Tibial nerve (tissue), 4 donors: ENCODE measurements around the gene YIF1A. TPM values are rescaled to one million over a fixed set of nuclear protein-coding genes. Genes with fewer than 3 reads are reported as not detected.

Source experiments
- DNase-seq, 2 donors: peaks; one replicate each; pipeline ENCODE4 v3.0.0-alpha.2; 2019; ENCODE audit warnings: low spot score in 2 of 2
- H3K27ac ChIP-seq, 4 donors: fragments of 200-600 bp; sonication (generic) in 3 of 4; one replicate each; pipeline ENCODE4 v1.5.1; 2017 to 2019; ENCODE audit warnings: mild to moderate bottlenecking in 1 of 4
- H3K27me3 ChIP-seq, 2 donors: fragments of 200-600 bp; sonication (generic) in 1 of 2; one replicate each; pipeline versions ENCODE4 v1.5.1 to v1.6.0; 2017 to 2019
- H3K36me3 ChIP-seq, 3 donors: fragments of 200-600 bp; sonication (generic); one replicate each; pipeline ENCODE4 v1.5.1; 2018 to 2019
- H3K4me1 ChIP-seq, 4 donors: fragments of 200-600 bp; sonication (generic) in 3 of 4; one replicate each; pipeline ENCODE4 v1.5.1; 2017 to 2019
- H3K4me3 ChIP-seq, 4 donors: fragments of 200-600 bp; sonication (generic) in 3 of 4; one replicate each; pipeline ENCODE4 v1.5.1; 2017 to 2019; ENCODE audit warnings: mild to moderate bottlenecking in 1 of 4, moderate library complexity in 1 of 4
- H3K9me3 ChIP-seq, 4 donors: fragments of 200-600 bp; sonication (generic) in 3 of 4; one replicate each; pipeline ENCODE4 v1.5.1; 2017 to 2019
- EP300 ChIP-seq, 2 donors: sonication (generic); formaldehyde crosslinking; IDR thresholded peaks; one replicate each; pipeline ENCODE4 v1.6.1; 2017; ENCODE audit warnings: antibody characterized with exemption in 2 of 2, mild to moderate bottlenecking in 1 of 2
- POLR2A ChIP-seq, 2 donors: fragments of 450-650 bp; IDR thresholded peaks; one replicate each; pipeline ENCODE4 v1.6.1; 2017; ENCODE audit warnings: antibody characterized with exemption in 2 of 2, mild to moderate bottlenecking in 2 of 2, moderate library complexity in 2 of 2
- WGBS, 2 donors: methylation state at CpG; one replicate each; pipeline ENCODE4 v1.1.5; 2018; 5-methylcytosine and 5-hydroxymethylcytosine counted together
- total RNA-seq, 4 donors: library from RNA; depleted of rRNA; stranded (reverse); fragments of >200 nt; gene quantifications; one replicate each; pipeline ENCODE4 v1.1.0, GENCODE V29; 2016
- TF ChIP-seq, protein P1 (sequence below), 5 experiments: fragments of 200-600 bp in 3 of 5; fragments of 450-650 bp in 2 of 5; sonication (generic) in 3 of 5; IDR thresholded peaks; one replicate each; pipeline ENCODE4 v1.5.1; 2016 to 2019; ENCODE audit warnings: antibody characterized with exemption in 5 of 5, mild to moderate bottlenecking in 3 of 5, moderate library complexity in 2 of 5

Gene YIF1A
- total RNA-seq, 4 donors from 2014 or later: 76.0 to 143 (median 90.6) TPM

DNA sequence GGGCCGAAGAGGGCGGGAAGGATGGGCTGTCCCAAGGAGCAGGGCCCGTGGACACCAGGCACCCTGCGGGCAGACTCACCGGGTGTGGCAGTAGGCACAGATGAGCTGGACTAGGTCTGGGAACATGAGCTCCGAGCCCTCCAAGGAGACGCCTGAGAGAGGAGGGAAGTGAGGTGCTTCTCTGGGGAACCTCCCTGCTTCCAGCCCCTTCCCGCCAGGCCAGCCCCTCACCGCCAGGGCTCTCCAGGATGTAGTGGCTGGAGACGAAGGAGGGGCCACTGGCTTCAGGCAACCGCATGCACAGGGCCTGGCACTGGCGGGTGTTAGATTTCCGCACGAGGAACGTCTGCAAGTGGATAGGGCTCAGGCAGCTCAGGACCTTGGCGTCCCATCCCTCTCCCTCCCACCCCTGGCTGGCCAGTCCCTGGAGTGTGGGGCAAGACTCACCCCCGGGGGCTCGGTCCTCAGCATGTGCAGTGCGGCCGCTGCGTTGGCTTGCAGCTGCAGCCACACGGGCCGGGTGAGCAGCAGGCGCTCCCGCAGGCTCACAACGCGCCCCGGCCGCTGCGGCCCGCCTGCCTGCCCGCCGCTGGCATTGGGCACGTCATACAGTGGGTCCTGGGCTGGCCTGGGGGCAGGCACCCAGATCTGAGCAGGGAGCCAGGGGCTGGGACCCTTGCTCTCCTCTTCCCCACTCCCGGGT lies 46.7 kb upstream of the YIF1A start:
- H3K4me1 ChIP-seq: peaks cover 0 to 30% (median 24%) of the 10 kb centered on the region in 4 donors
- H3K36me3 ChIP-seq: peaks cover 0 to 71% (median 15%) of the 10 kb centered on the region in 3 donors
- H3K27ac ChIP-seq: peak overlapping the region in 3 of 4 donors; percentile 69 to 78 (median 76)
- no peak for DNase-seq
- H3K4me3 ChIP-seq: peak overlapping the region; percentile 32 to 65 (median 56)
- no peaks in the 10 kb centered on the region for H3K9me3 ChIP-seq
- no peaks in the 10 kb centered on the region for H3K27me3 ChIP-seq
- 10 to 12% methylated on average over 24 to 30 of the region's 35 CpGs for WGBS, 2 donors
- no peak for TF ChIP-seq POLR2A (IDR thresholded peaks at IDR 0.05)
- TF ChIP-seq, protein P1, sequence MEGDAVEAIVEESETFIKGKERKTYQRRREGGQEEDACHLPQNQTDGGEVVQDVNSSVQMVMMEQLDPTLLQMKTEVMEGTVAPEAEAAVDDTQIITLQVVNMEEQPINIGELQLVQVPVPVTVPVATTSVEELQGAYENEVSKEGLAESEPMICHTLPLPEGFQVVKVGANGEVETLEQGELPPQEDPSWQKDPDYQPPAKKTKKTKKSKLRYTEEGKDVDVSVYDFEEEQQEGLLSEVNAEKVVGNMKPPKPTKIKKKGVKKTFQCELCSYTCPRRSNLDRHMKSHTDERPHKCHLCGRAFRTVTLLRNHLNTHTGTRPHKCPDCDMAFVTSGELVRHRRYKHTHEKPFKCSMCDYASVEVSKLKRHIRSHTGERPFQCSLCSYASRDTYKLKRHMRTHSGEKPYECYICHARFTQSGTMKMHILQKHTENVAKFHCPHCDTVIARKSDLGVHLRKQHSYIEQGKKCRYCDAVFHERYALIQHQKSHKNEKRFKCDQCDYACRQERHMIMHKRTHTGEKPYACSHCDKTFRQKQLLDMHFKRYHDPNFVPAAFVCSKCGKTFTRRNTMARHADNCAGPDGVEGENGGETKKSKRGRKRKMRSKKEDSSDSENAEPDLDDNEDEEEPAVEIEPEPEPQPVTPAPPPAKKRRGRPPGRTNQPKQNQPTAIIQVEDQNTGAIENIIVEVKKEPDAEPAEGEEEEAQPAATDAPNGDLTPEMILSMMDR (IDR thresholded peaks at IDR 0.05): no peak
- no peak for TF ChIP-seq EP300 (IDR thresholded peaks at IDR 0.05)

DNA sequence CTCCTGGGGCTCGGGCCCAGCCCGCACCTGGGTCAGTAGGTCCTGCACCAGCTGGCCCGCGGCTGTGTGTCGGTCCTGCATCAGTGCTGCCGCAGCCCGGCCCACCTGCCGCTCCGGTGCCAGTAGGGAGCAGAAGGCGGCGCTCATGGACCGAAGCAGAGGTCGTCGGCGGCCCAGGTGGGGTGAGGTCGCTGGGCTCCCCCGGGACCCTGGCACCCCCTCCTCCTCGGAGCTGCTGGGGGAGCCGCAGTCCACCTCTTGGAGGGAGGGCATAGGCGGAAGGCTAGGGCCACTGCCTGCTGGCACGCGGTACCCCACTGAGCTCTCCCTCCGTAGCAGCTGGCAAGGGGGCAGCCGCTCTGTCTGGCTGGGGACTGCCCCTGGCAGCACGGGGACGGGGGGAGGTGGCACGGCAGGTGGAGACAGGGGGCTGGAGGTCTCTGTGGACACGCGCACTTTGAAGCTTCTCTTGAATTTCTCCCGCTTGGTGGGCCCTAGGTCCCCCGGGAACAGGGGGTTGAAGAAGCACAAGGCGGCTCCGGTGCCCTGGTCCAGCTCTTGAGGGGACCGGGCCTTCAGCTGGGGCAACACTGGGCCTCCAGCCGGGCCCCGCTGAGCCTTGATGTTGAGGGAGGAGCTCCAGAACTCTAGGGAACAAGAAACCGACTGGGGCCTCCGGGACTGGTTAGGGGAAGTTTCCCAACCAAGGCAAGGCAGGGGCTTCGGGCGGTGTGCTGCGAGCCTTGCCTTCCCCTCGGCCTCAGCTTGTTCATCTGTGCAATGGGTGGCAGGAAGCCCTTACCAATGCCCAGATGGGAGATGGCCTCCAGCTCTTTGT lies 45.9 kb upstream of the YIF1A start:
- TF ChIP-seq EP300 (IDR thresholded peaks at IDR 0.05) (no peak), POLR2A (IDR thresholded peaks at IDR 0.05) (no peak)
- TF ChIP-seq, protein P1 (IDR thresholded peaks at IDR 0.05): no peak
- H3K4me1 ChIP-seq: peaks cover 0 to 30% (median 24%) of the 10 kb centered on the region in 4 donors
- no peaks in the 10 kb centered on the region for H3K27me3 ChIP-seq
- no peak for DNase-seq
- H3K36me3 ChIP-seq: peaks cover 0 to 62% (median 7%) of the 10 kb centered on the region in 3 donors
- H3K4me3 ChIP-seq: peak overlapping the region in 1 of 4 donors; percentile 64
- peak overlapping the region in 1 of 4 donors; percentile 78 for H3K27ac ChIP-seq
- 67 to 83% methylated on average over 35 to 40 of the region's 42 CpGs for WGBS, 2 donors
- no peaks in the 10 kb centered on the region for H3K9me3 ChIP-seq

DNA sequence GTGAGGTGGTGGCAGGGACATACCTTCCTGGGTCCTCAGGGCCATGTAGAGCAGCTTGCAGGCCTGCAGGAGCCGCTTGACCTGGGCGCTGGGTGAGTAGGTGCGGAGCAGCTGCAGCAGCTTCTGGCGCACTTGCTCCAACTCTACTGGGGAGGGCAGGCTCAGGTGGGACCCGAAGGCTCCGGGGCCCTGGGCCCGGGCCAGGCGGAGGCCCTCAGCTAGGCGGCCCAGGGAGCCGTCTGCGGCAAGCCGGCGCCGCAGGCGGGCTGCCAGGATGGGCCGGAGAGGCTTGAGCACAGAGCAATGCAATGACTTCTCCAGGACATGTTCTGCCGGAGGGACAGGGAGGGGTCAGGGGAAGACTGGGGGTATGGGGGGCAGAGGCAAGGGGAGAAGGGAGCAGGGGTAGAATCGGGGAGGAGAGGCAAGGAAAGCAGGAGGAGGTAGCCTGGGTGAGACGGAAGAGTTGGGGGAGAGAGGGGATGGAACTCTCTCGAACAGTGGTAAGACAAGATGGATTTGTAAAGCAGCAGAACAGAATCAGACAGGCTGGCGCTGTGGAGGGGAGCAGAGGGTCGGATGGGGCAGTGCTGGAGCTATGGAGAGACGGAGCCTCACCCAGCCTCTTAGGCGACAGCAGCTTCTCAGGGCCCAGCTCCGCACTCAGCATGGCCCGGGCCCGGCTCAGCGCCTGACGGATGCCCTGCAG lies 45.1 kb upstream of the YIF1A start:
- Histone ChIP-seq H3K4me3 (no peak overlapping the region), H3K36me3 (peaks cover 0 to 54% (median 4%) of the 10 kb centered on the region in 3 donors), H3K27me3 (no peaks in the 10 kb centered on the region), H3K4me1 (peaks cover 0 to 34% (median 24%) of the 10 kb centered on the region in 4 donors), H3K27ac (no peak overlapping the region), H3K9me3 (no peaks in the 10 kb centered on the region)
- WGBS, 2 donors: 83 to 84% methylated on average over 29 of the region's 29 CpGs
- TF ChIP-seq POLR2A (IDR thresholded peaks at IDR 0.05): no peak
- no peak for TF ChIP-seq EP300 (IDR thresholded peaks at IDR 0.05)
- TF ChIP-seq, protein P1 (IDR thresholded peaks at IDR 0.05): no peak
- no peak for DNase-seq

DNA sequence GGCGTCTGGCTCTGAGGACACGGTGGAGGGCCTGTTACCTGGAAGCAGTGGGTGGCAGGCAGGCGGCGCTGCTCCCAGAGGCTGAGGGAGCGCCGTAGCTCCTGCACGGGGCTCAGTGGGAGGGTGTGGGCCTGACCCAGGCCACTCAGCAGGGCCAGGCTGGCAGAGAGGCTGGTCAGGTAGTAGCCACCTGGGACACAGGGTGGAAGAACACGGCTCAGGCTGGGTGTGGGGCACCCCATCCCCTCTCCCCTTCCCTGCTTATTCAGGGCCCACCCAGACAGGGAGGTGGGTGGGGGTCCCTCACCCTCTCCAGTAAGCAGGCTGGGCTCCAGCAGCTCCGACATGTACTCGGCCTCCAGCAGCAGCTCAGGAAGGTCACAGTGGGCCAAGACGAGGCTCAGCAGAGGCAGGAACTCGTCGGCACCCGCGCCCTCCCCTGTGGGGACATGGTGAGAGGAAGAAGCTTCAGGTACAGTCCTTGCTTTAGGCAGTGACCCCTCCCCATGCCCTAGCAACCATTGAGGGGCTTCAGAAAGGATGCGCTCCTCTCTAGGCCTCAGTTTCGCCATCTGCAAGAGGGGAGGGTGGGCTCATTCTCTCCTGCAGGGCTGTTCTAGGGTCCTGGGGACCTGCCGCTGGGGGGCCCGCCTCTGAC lies 44.4 kb upstream of the YIF1A start:
- no peaks in the 10 kb centered on the region for H3K27me3 ChIP-seq
- no peak for DNase-seq
- peaks cover 0 to 41% (median 30%) of the 10 kb centered on the region in 4 donors for H3K4me1 ChIP-seq
- 85 to 86% methylated on average over 15 to 19 of the region's 19 CpGs for WGBS, 2 donors
- H3K4me3 ChIP-seq: no peak overlapping the region
- no peak overlapping the region for H3K27ac ChIP-seq
- H3K9me3 ChIP-seq: no peaks in the 10 kb centered on the region
- peaks cover 0 to 47% (median 4%) of the 10 kb centered on the region in 3 donors for H3K36me3 ChIP-seq
- TF ChIP-seq, protein P1 (IDR thresholded peaks at IDR 0.05): no peak
- TF ChIP-seq EP300 (IDR thresholded peaks at IDR 0.05) (no peak), POLR2A (IDR thresholded peaks at IDR 0.05) (no peak)
